Rectal smooth muscle tissue (tissue), 1 donor: ENCODE results near the gene NTM.

Experiments
- H3K27ac ChIP-seq: one replicate; pipeline ENCODE4 v1.7.0; 2013; ENCODE audit warnings: low read depth, low read length, inconsistent platforms
- H3K27me3 ChIP-seq: one replicate; pipeline ENCODE4 v1.7.0; 2013; ENCODE audit warnings: low read length; ENCODE audit not compliant: control insufficient read depth, insufficient read depth
- H3K36me3 ChIP-seq: one replicate; pipeline ENCODE4 v1.7.0; 2013; ENCODE audit warnings: low read length; ENCODE audit not compliant: control insufficient read depth, insufficient read depth
- H3K4me1 ChIP-seq: one replicate; pipeline ENCODE4 v1.7.0; 2013; ENCODE audit warnings: low read length; ENCODE audit not compliant: control insufficient read depth, insufficient read depth
- H3K4me3 ChIP-seq: one replicate; pipeline ENCODE4 v1.7.0; 2013; ENCODE audit warnings: low read length
- H3K9ac ChIP-seq: one replicate; pipeline ENCODE4 v1.7.0; 2013; ENCODE audit warnings: low read length

The NTM gene

GRCh38 chr11:131375915-131376314 is 5.5 kb downstream of the NTM start:
- no peak overlapping the region for H3K27ac ChIP-seq
- no peaks in the 10 kb centered on the region for H3K4me1 ChIP-seq
- H3K4me3 ChIP-seq, result no peak overlapping the region
- H3K9ac ChIP-seq, result no peak overlapping the region
- H3K36me3 ChIP-seq, result no peaks in the 10 kb centered on the region
- H3K27me3 ChIP-seq, result no peaks in the 10 kb centered on the region

- no peak overlapping the region for H3K9ac ChIP-seq
- H3K4me3 ChIP-seq, result no peak overlapping the region
- H3K27ac ChIP-seq, result no peak overlapping the region
- no peaks in the 10 kb centered on the region for H3K27me3 ChIP-seq
- H3K36me3 ChIP-seq, result no peaks in the 10 kb centered on the region
- H3K4me1 ChIP-seq, result no peaks in the 10 kb centered on the region
These were observed 8.5 kb downstream of the NTM start for GRCh38 chr11:131378931-131379330.

GRCh38 chr11:131385763-131386390 is 15.5 kb downstream of the NTM start:
- Histone ChIP-seq H3K4me1 (no peaks in the 10 kb centered on the region), H3K27me3 (no peaks in the 10 kb centered on the region), H3K36me3 (no peaks in the 10 kb centered on the region), H3K27ac (no peak overlapping the region), H3K9ac (no peak overlapping the region), H3K4me3 (no peak overlapping the region)

GRCh38 chr11:131386408-131386807 is 16.0 kb downstream of the NTM start:
- no peaks in the 10 kb centered on the region for H3K4me1 ChIP-seq
- H3K4me3 ChIP-seq, result no peak overlapping the region
- H3K27me3 ChIP-seq, result no peaks in the 10 kb centered on the region
- H3K27ac ChIP-seq, result no peak overlapping the region
- H3K36me3 ChIP-seq, result no peaks in the 10 kb centered on the region
- no peak overlapping the region for H3K9ac ChIP-seq

GRCh38 chr11:131388030-131388429 is 17.6 kb downstream of the NTM start:
- Histone ChIP-seq H3K36me3 (no peaks in the 10 kb centered on the region), H3K4me3 (no peak overlapping the region), H3K27ac (no peak overlapping the region), H3K4me1 (no peaks in the 10 kb centered on the region), H3K9ac (no peak overlapping the region), H3K27me3 (no peaks in the 10 kb centered on the region)

GRCh38 chr11:131389582-131389981 is 19.2 kb downstream of the NTM start:
- H3K27ac ChIP-seq, result no peak overlapping the region
- no peaks in the 10 kb centered on the region for H3K4me1 ChIP-seq
- no peaks in the 10 kb centered on the region for H3K36me3 ChIP-seq
- H3K27me3 ChIP-seq, result no peaks in the 10 kb centered on the region
- H3K9ac ChIP-seq, result no peak overlapping the region
- H3K4me3 ChIP-seq, result no peak overlapping the region

- Histone ChIP-seq H3K4me3 (no peak overlapping the region), H3K9ac (no peak overlapping the region), H3K27ac (no peak overlapping the region), H3K4me1 (no peaks in the 10 kb centered on the region), H3K36me3 (no peaks in the 10 kb centered on the region), H3K27me3 (no peaks in the 10 kb centered on the region)
These were observed 20.8 kb downstream of the NTM start for GRCh38 chr11:131391176-131391575.

- H3K27ac ChIP-seq, result no peak overlapping the region
- no peaks in the 10 kb centered on the region for H3K27me3 ChIP-seq
- no peaks in the 10 kb centered on the region for H3K4me1 ChIP-seq
- no peak overlapping the region for H3K4me3 ChIP-seq
- no peaks in the 10 kb centered on the region for H3K36me3 ChIP-seq
- no peak overlapping the region for H3K9ac ChIP-seq
These were observed 22.3 kb downstream of the NTM start for GRCh38 chr11:131392528-131393255.

- Histone ChIP-seq H3K9ac (no peak overlapping the region), H3K36me3 (no peaks in the 10 kb centered on the region), H3K27me3 (no peaks in the 10 kb centered on the region), H3K4me3 (no peak overlapping the region), H3K4me1 (no peaks in the 10 kb centered on the region), H3K27ac (no peak overlapping the region)
These were observed 23.3 kb downstream of the NTM start for GRCh38 chr11:131393691-131394090.

- Histone ChIP-seq H3K27ac (no peak overlapping the region), H3K27me3 (no peaks in the 10 kb centered on the region), H3K4me1 (no peaks in the 10 kb centered on the region), H3K36me3 (no peaks in the 10 kb centered on the region), H3K4me3 (no peak overlapping the region), H3K9ac (no peak overlapping the region)
These were observed 27.3 kb downstream of the NTM start for GRCh38 chr11:131397675-131398074.

GRCh38 chr11:131402040-131402439 is 31.6 kb downstream of the NTM start:
- Histone ChIP-seq H3K4me1 (no peaks in the 10 kb centered on the region), H3K36me3 (no peaks in the 10 kb centered on the region), H3K9ac (no peak overlapping the region), H3K4me3 (no peak overlapping the region), H3K27ac (no peak overlapping the region), H3K27me3 (no peaks in the 10 kb centered on the region)

- no peaks in the 10 kb centered on the region for H3K36me3 ChIP-seq
- H3K27ac ChIP-seq, result no peak overlapping the region
- H3K27me3 ChIP-seq, result no peaks in the 10 kb centered on the region
- H3K4me3 ChIP-seq, result no peak overlapping the region
- H3K4me1 ChIP-seq, result no peaks in the 10 kb centered on the region
- no peak overlapping the region for H3K9ac ChIP-seq
These were observed 33.6 kb downstream of the NTM start for GRCh38 chr11:131404010-131404409.

- H3K27ac ChIP-seq, result no peak overlapping the region
- no peaks in the 10 kb centered on the region for H3K36me3 ChIP-seq
- no peak overlapping the region for H3K9ac ChIP-seq
- no peak overlapping the region for H3K4me3 ChIP-seq
- no peaks in the 10 kb centered on the region for H3K4me1 ChIP-seq
- H3K27me3 ChIP-seq, result no peaks in the 10 kb centered on the region
These were observed 37.7 kb downstream of the NTM start for GRCh38 chr11:131408025-131408640.
